GM12892 (cell line): ENCODE measurements around the gene AP2A2.

Source experiments
- POLR2A ChIP-seq: IDR thresholded peaks from 2 replicates; pipeline ENCODE4 v1.6.1; 2011; ENCODE audit warnings: low read depth, low read length, control low read depth
- POLR2AphosphoS5 ChIP-seq: IDR thresholded peaks from 2 replicates; pipeline ENCODE4 v1.6.1; 2011; ENCODE audit warnings: low read depth, low read length, control low read depth

DNA sequence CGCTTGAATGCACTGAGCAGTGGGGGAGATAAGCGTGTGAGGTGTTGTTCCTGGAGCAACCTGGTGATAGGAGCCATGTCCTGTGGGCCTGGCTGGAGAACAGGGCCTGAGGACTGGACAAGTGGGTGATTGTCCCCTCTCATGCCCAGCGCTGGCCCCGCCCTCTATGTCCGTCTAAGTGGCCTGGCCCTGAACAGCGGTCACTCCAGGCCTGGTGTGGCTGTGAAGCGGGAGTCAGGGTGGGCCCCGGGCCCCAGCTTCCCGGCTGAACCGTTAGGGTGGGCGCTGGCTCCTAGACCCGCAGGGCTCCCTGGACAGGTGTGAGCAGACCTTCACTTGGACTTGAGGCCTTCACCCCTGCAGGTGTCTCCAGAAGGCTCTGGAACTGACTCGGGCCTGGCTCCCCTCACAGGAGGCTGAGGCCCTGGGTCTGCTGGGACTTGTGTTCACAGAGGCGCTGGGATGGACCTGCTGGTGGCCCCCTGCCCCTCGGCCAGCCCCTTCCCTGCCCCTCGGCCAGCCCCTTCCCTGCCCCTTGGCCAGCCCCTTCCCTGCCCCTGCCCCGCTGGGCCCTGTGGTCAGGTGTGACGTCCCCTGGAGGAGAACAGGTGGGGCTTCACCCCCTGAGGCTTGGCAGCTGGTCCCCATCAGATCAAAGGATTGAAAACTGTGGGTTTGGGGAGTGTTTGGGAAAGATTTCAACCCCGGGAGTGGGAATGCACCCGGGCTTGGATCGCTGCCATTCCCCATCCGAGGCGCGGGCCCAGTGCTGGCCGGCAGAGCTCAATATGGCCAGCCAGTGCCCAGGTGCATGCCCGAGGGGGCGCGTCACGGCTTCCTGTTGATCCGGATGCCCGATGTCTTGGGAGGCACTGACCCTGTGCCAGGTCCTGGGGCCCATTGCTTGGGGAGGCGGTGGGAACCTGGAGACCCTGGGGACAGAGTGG, 114.1 kb downstream of the AP2A2 start:
- TF ChIP-seq POLR2A: no peak
- TF ChIP-seq POLR2AphosphoS5: no peak
